BLaER1 (cell line): ENCODE data around the gene KRTAP8-1.

Experiments used
- H3K27ac ChIP-seq: shearing (Covaris generic); formaldehyde crosslinking; 2 replicates; pipeline ENCODE4 v1.8.1; 2022
- H3K27me3 ChIP-seq: shearing (Covaris generic); formaldehyde crosslinking; 2 replicates; pipeline ENCODE4 v1.8.1; 2022
- H3K36me3 ChIP-seq: shearing (Covaris generic); formaldehyde crosslinking; 2 replicates; pipeline ENCODE4 v1.8.1; 2022
- H3K4me1 ChIP-seq: shearing (Covaris generic); formaldehyde crosslinking; 2 replicates; pipeline ENCODE4 v1.8.1; 2022
- H3K4me2 ChIP-seq: shearing (Covaris generic); formaldehyde crosslinking; 2 replicates; pipeline ENCODE4 v1.8.1; 2022
- H3K4me3 ChIP-seq: shearing (Covaris generic); formaldehyde crosslinking; 2 replicates; pipeline ENCODE4 v1.8.1; 2022
- H3K9ac ChIP-seq: shearing (Covaris generic); formaldehyde crosslinking; 2 replicates; pipeline ENCODE4 v1.8.1; 2022
- H3K9me3 ChIP-seq: shearing (Covaris generic); formaldehyde crosslinking; 2 replicates; pipeline ENCODE4 v1.8.1; 2022
- H4K20me1 ChIP-seq: shearing (Covaris generic); formaldehyde crosslinking; 2 replicates; pipeline ENCODE4 v1.8.1; 2022
- Cebpa-rat ChIP-seq: shearing (Covaris generic); IDR thresholded peaks from 2 replicates; pipeline ENCODE4 v1.8.1; 2022

KRTAP8-1 gene

DNA sequence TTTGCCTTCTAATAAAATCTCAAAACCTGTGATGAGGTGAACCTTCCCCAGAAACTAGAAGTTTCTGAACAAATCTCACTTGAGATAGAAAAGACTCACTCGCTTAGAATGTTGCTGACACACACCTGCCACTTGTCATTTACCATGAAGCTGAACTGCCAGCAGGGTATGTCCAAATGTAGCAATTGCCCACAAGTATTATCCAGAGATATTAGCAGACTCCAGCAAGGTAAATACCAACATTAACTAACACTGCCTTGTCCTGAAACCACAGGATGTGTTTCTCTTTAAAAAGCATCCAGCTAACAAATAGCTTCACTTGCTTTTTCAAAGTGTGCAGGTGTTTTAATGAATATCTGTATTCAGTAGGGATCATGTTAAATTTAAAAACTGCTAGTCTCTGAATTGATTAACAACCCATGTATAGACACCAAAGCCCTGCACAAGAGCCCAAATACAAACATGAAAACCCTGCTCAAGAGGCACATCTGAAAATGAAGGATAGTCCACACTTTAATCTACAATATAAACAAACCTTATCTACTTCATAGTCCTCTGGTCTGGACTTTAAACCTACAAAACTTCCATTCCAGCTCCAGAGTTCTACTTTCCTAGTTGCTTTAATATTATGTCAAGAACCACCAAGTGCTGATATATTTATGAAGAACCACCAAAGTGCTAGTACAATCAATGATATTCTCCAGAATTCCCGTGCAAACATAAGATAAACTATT, 19.3 kb downstream of the KRTAP8-1 start:
- Histone ChIP-seq H3K4me1 (no peaks in the 10 kb centered on the region), H3K27ac (no peak overlapping the region), H3K27me3 (no peaks in the 10 kb centered on the region), H3K4me2 (no peak overlapping the region), H3K36me3 (no peaks in the 10 kb centered on the region), H4K20me1 (no peaks in the 10 kb centered on the region), H3K9me3 (no peaks in the 10 kb centered on the region), H3K9ac (no peak overlapping the region), H3K4me3 (no peak overlapping the region)
- TF ChIP-seq Cebpa-rat = no peak

- Histone ChIP-seq H3K27ac (no peak overlapping the region), H4K20me1 (no peaks in the 10 kb centered on the region), H3K9ac (no peak overlapping the region), H3K4me2 (no peak overlapping the region), H3K36me3 (no peaks in the 10 kb centered on the region), H3K27me3 (no peaks in the 10 kb centered on the region), H3K4me1 (no peaks in the 10 kb centered on the region), H3K4me3 (no peak overlapping the region), H3K9me3 (no peaks in the 10 kb centered on the region)
- TF ChIP-seq Cebpa-rat = no peak
Observed at GRCh38 chr21:30779249-30779648, 33.8 kb downstream of the KRTAP8-1 start.

GRCh38 chr21:30769724-30770431, 43.2 kb downstream of the KRTAP8-1 start:
- H3K36me3 ChIP-seq = no peaks in the 10 kb centered on the region
- no peak for TF ChIP-seq Cebpa-rat

More at GRCh38 chr21:30769724-30770431, 43.2 kb downstream of the KRTAP8-1 start:
- H3K27ac ChIP-seq = no peak overlapping the region
- no peak overlapping the region for H3K9ac ChIP-seq
- no peaks in the 10 kb centered on the region for H3K9me3 ChIP-seq
- H3K4me3 ChIP-seq = no peak overlapping the region
- H3K4me1 ChIP-seq = no peaks in the 10 kb centered on the region
- H3K4me2 ChIP-seq = no peak overlapping the region
- H4K20me1 ChIP-seq = no peaks in the 10 kb centered on the region
- no peaks in the 10 kb centered on the region for H3K27me3 ChIP-seq
